Vagina (tissue), 2 donors: ENCODE results near the gene UQCRC2.

Experiments used
- CTCF ChIP-seq, 3 experiments: fragments of 450-650 bp in 2 of 3; fragments of 200-600 bp in 1 of 3; sonication (generic) in 1 of 3; IDR thresholded peaks; one replicate each; pipeline ENCODE4 v1.5.1; 2017 to 2019; ENCODE audit warnings: antibody characterized with exemption in 3 of 3, mild to moderate bottlenecking in 2 of 3, moderate library complexity in 2 of 3
- POLR2A ChIP-seq, 2 donors: fragments of 450-650 bp; IDR thresholded peaks; one replicate each; pipeline ENCODE4 v1.6.1; 2017; ENCODE audit warnings: antibody characterized with exemption in 2 of 2, mild to moderate bottlenecking in 2 of 2, moderate library complexity in 2 of 2
- POLR2AphosphoS5 ChIP-seq, 2 donors: sonication (generic); formaldehyde crosslinking; IDR thresholded peaks; one replicate each; pipeline ENCODE4 v1.9.0; 2017; ENCODE audit warnings: antibody characterized with exemption in 2 of 2, mild to moderate bottlenecking in 2 of 2, low read depth in 1 of 2; ENCODE audit not compliant: insufficient read depth in 1 of 2

GRCh38 chr16:21964353-21964752 lies 11.2 kb downstream of the UQCRC2 start:
- no peak for TF ChIP-seq CTCF (IDR thresholded peaks at IDR 0.05)
- TF ChIP-seq POLR2A (IDR thresholded peaks at IDR 0.05) = no peak
- no peak for TF ChIP-seq POLR2AphosphoS5 (IDR thresholded peaks at IDR 0.05; ENCODE audit: insufficient read depth in 1 of 2, low read depth in 1 of 2)
